HG03442 (cell line): Measurements from ENCODE around the gene SLC22A9.

Experiments
- ATAC-seq: cut with Tn5 transposase; IDR thresholded peaks from one replicate; pipeline ENCODE4 v1.9.1; 2021; ENCODE audit warnings: mild to moderate bottlenecking, moderate library complexity; ENCODE audit not compliant: unreplicated experiment

SLC22A9 gene

GRCh38 chr11:63444160-63444559 is 74.6 kb downstream of the SLC22A9 start:
- ATAC-seq = no peak

- no peak for ATAC-seq
These were observed 75.5 kb downstream of the SLC22A9 start for GRCh38 chr11:63445118-63445517.

GRCh38 chr11:63445720-63446119 is 76.1 kb downstream of the SLC22A9 start:
- no peak for ATAC-seq

GRCh38 chr11:63448646-63449045 is 79.1 kb downstream of the SLC22A9 start:
- no peak for ATAC-seq

- ATAC-seq = no peak
These were observed 90.0 kb downstream of the SLC22A9 start for GRCh38 chr11:63459586-63459985.
